PC-9 (cell line): ENCODE results near the gene HLA-DQB2. TPM values are rescaled to one million over a fixed set of nuclear protein-coding genes. Genes with fewer than 3 reads are reported as not detected.
A peak's percentile ranks its signal among the peaks of the same experiment; 100 is the strongest.
"Not testable (repeated sequence)": the region's sequence is repeated elsewhere in the genome, so short reads cannot be mapped to it uniquely, and the experiment has no call there.

Experiments
- BruUV-seq: library from RNA; stranded (reverse); fragments of 400-500 nt; replicated peaks from 2 replicates; lab custom pipeline; 2021; lab: Mats Ljungman, UMichigan
- CTCF ChIA-PET: fragments of 300-600 bp; sonication (Branson Sonifier 250); formaldehyde crosslinking; loops from one replicate; lab custom pipeline; 2022; ENCODE audit warnings: antibody characterized with exemption; lab: Charles Lee
- POLR2A ChIA-PET: fragments of 300-600 bp; sonication (Branson Sonifier 250); formaldehyde crosslinking; loops from one replicate; lab custom pipeline; 2022; ENCODE audit warnings: antibody characterized with exemption; ENCODE audit not compliant: unreplicated experiment; lab: Charles Lee
- DNase-seq, 2 experiments: peaks; one replicate each; pipeline versions ENCODE4 v3.0.0 to v3.0.0-alpha.2; 2015 to 2022; ENCODE audit warnings: mixed read lengths in 1 of 2
- H2AFZ ChIP-seq: fragments of 200-600 bp; sonication (generic); 2 replicates; pipeline ENCODE4 v1.8.1; 2017; ENCODE audit warnings: antibody characterized with exemption
- H3F3A ChIP-seq: fragments of 200-600 bp; sonication (generic); 2 replicates; pipeline ENCODE4 v1.8.1; 2017; ENCODE audit warnings: antibody characterized with exemption, mild to moderate bottlenecking, low read depth; ENCODE audit not compliant: insufficient read depth
- H3K27ac ChIP-seq: fragments of 200-600 bp; sonication (generic); 2 replicates; pipeline ENCODE4 v1.6.1; 2016; ENCODE audit warnings: mixed run types
- H3K27me3 ChIP-seq: fragments of 200-600 bp; sonication (generic); 2 replicates; pipeline ENCODE4 v1.6.1; 2016; ENCODE audit warnings: low read depth, mixed run types; ENCODE audit not compliant: insufficient read depth
- H3K36me3 ChIP-seq: fragments of 200-600 bp; sonication (generic); 2 replicates; pipeline ENCODE4 v1.6.1; 2016; ENCODE audit warnings: low read depth, mixed run types
- H3K4me1 ChIP-seq: fragments of 200-600 bp; sonication (generic); replicated peaks from 2 replicates; pipeline ENCODE4 v1.6.1; 2016; ENCODE audit warnings: mixed run types; ENCODE audit not compliant: insufficient read depth
- H3K4me2 ChIP-seq: fragments of 200-600 bp; sonication (generic); 2 replicates; pipeline ENCODE4 v1.6.1; 2017; ENCODE audit warnings: mixed run types
- H3K4me3 ChIP-seq: fragments of 200-600 bp; sonication (generic); 2 replicates; pipeline ENCODE4 v1.6.1; 2016; ENCODE audit warnings: mixed run types
- H3K79me2 ChIP-seq: fragments of 200-600 bp; sonication (generic); 2 replicates; pipeline ENCODE4 v1.6.1; 2017; ENCODE audit warnings: low read depth, mixed run types
- H3K9me2 ChIP-seq: fragments of 200-600 bp; sonication (generic); 2 replicates; pipeline ENCODE4 v1.8.1; 2017; ENCODE audit warnings: mild to moderate bottlenecking; ENCODE audit not compliant: insufficient read depth
- H3K9me3 ChIP-seq: fragments of 200-600 bp; sonication (generic); 2 replicates; pipeline ENCODE4 v1.8.1; 2016; ENCODE audit warnings: low read depth; ENCODE audit not compliant: insufficient read depth
- H4K20me1 ChIP-seq: fragments of 200-600 bp; sonication (generic); 2 replicates; pipeline ENCODE4 v1.8.1; 2017; ENCODE audit not compliant: insufficient read depth
- EZH2 ChIP-seq: fragments of 200-600 bp; sonication (generic); IDR thresholded peaks from 2 replicates; pipeline ENCODE4 v1.8.0; 2017; ENCODE audit warnings: antibody characterized with exemption, low read depth
- intact Hi-C: fragments of 100-400 bp; cut with micrococcal nuclease; formaldehyde crosslinking; loops from one replicate; pipeline ENCODE4 v1.10.0; 2022; ENCODE audit not compliant: unreplicated experiment
- total RNA-seq: library from RNA; stranded (reverse); gene quantifications from 2 replicates; pipeline ENCODE4 v1.2.3, GENCODE V29; 2021
- TF ChIP-seq, protein P1 (sequence below): fragments of 200-600 bp; sonication (generic); conservative IDR thresholded peaks from 2 replicates; pipeline ENCODE4 v1.6.1; 2017; ENCODE audit warnings: mixed run types, antibody characterized with exemption, mild to moderate bottlenecking, moderate library complexity

The HLA-DQB2 gene
- total RNA-seq, 1 experiment from 2014 or later, result not detected

DNA sequence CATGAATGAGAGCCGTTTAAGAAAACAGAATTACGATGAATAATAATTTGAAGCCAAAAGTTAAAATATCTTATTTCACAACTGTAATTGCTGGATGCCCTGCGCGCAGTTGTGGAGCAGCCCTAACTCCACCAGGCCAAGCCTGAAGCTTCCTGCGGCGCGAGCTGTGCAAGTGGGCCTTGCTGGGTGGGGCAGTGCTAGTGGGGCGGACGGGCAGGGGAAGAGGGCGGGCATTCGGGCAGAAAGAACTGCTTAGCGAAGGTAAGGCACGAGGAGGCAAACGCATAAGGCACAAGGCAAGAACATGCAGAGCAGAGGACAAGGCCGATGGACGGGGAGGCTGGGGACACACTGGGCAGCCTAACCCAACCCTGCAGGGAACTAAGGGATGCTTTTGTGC, 2.3 kb downstream of the HLA-DQB2 start:
- H3K36me3 ChIP-seq, result no peaks in the 10 kb centered on the region
- H3K4me2 ChIP-seq, result no peak overlapping the region
- peaks cover 71% of the 10 kb centered on the region for H3K27me3 ChIP-seq
- no peaks in the 10 kb centered on the region for H4K20me1 ChIP-seq
- DNase-seq, result no peak
- H3K9me2 ChIP-seq, result no peaks in the 10 kb centered on the region
- H3K79me2 ChIP-seq, result no peaks in the 10 kb centered on the region
- ChIA-PET CTCF (no interaction called here), POLR2A (no interaction called here)
- no TSS peak for BruUV-seq
- no peak for TF ChIP-seq EZH2
- TF ChIP-seq, protein P1, sequence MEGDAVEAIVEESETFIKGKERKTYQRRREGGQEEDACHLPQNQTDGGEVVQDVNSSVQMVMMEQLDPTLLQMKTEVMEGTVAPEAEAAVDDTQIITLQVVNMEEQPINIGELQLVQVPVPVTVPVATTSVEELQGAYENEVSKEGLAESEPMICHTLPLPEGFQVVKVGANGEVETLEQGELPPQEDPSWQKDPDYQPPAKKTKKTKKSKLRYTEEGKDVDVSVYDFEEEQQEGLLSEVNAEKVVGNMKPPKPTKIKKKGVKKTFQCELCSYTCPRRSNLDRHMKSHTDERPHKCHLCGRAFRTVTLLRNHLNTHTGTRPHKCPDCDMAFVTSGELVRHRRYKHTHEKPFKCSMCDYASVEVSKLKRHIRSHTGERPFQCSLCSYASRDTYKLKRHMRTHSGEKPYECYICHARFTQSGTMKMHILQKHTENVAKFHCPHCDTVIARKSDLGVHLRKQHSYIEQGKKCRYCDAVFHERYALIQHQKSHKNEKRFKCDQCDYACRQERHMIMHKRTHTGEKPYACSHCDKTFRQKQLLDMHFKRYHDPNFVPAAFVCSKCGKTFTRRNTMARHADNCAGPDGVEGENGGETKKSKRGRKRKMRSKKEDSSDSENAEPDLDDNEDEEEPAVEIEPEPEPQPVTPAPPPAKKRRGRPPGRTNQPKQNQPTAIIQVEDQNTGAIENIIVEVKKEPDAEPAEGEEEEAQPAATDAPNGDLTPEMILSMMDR, result no peak
- H3K9me3 ChIP-seq, result no peaks in the 10 kb centered on the region
- H3K4me1 ChIP-seq, result no peaks in the 10 kb centered on the region
- no peak overlapping the region for H3K27ac ChIP-seq
- intact Hi-C loops, result no loop called here
- H3K4me3 ChIP-seq, result no peak overlapping the region
- no peak overlapping the region for H2AFZ ChIP-seq
- no peaks in the 10 kb centered on the region for H3F3A ChIP-seq

DNA sequence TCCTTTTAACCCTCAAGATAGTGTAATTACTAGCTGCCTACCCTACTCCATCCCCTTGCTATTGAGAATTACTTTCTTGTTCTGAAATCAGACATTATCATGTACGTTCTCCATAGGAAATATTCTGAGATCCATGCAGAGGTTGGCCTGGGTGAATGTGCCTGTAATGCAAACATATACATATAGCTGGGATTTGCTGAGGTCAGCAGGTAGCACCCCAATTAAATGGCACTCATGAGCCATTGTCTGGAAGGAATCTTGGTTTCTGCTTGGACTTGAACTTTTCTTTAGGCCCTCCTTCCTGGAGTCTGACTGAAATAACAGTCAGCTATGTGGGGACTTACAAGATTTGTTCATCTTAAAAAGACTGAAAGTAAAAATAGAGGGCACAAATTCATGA, 3.7 kb downstream of the HLA-DQB2 start:
- no TSS peak for BruUV-seq
- no peak overlapping the region for H3K27ac ChIP-seq
- no peak overlapping the region for H3K4me2 ChIP-seq
- no peaks in the 10 kb centered on the region for H3K9me2 ChIP-seq
- no peak for TF ChIP-seq EZH2
- TF ChIP-seq, protein P1, result no peak
- CTCF ChIA-PET, result no interaction called here
- H4K20me1 ChIP-seq, result no peaks in the 10 kb centered on the region
- H3K79me2 ChIP-seq, result no peaks in the 10 kb centered on the region
- no peak for DNase-seq
- H3K27me3 ChIP-seq, result peaks cover 75% of the 10 kb centered on the region
- intact Hi-C loops, result no loop called here
- no peaks in the 10 kb centered on the region for H3K4me1 ChIP-seq
- H3K9me3 ChIP-seq, result no peaks in the 10 kb centered on the region
- no peaks in the 10 kb centered on the region for H3F3A ChIP-seq
- H3K4me3 ChIP-seq, result no peak overlapping the region
- POLR2A ChIA-PET, result no interaction called here
- H3K36me3 ChIP-seq, result no peaks in the 10 kb centered on the region
- no peak overlapping the region for H2AFZ ChIP-seq

DNA sequence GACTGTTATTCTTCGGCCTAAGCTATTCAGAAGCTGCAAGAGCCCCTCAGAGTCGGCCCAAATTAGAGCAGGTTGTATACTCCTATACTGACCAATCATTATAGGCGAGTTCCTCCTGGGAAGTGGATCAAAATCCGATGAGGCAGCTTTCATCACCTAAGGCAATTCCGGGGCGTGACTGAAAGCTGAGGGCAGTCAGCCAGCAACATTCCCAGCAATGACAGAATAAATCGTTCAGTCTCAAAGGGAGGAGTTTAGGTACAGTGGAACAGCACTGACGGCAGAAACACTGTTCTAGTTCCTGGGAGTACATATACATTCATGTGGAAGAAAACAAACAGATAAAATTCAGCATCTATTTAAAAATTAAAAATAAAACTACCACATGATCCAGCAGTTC, 10.8 kb downstream of the HLA-DQB2 start:
- Histone ChIP-seq H3K4me1 (no peaks in the 10 kb centered on the region), H3K27me3 (peaks cover 38% of the 10 kb centered on the region), H2AFZ (no peak overlapping the region), H3K4me2 (no peak overlapping the region), H3K9me3 (no peaks in the 10 kb centered on the region), H4K20me1 (no peaks in the 10 kb centered on the region), H3K36me3 (no peaks in the 10 kb centered on the region), H3K4me3 (no peak overlapping the region), H3K79me2 (no peaks in the 10 kb centered on the region), H3K27ac (no peak overlapping the region), H3F3A (no peaks in the 10 kb centered on the region), H3K9me2 (no peaks in the 10 kb centered on the region)
- POLR2A ChIA-PET, result no interaction called here
- TF ChIP-seq, protein P1, result no peak
- no peak for TF ChIP-seq EZH2
- CTCF ChIA-PET, result no interaction called here
- intact Hi-C loops, result no loop called here
- DNase-seq, result peak in 1 of 2 experiments; percentile 27
- no TSS peak for BruUV-seq

DNA sequence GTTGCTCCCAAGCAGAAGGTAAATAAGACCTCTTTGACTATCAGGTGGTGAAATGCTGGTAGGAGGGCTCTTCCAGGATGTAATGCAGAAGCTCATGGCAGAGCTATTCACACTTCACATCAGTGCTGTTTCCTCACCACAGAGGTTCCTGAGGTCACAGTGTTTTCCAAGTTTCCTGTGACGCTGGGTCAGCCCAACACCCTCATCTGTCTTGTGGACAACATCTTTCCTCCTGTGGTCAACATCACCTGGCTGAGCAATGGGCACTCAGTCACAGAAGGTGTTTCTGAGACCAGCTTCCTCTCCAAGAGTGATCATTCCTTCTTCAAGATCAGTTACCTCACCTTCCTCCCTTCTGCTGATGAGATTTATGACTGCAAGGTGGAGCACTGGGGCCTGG, 17.7 kb downstream of the HLA-DQB2 start:
- H3F3A ChIP-seq, H3K9me3 ChIP-seq, DNase-seq, CTCF ChIA-PET, H3K36me3 ChIP-seq, H2AFZ ChIP-seq, BruUV-seq, H3K79me2 ChIP-seq, H3K4me3 ChIP-seq, intact Hi-C loops, POLR2A ChIA-PET, H3K4me1 ChIP-seq, H4K20me1 ChIP-seq, H3K27ac ChIP-seq, H3K4me2 ChIP-seq, H3K9me2 ChIP-seq: not testable (repeated sequence)
- peaks cover 42% of the 10 kb centered on the region for H3K27me3 ChIP-seq
